ENCODE measurements around the gene TOR2A.

The TOR2A gene

DNA sequence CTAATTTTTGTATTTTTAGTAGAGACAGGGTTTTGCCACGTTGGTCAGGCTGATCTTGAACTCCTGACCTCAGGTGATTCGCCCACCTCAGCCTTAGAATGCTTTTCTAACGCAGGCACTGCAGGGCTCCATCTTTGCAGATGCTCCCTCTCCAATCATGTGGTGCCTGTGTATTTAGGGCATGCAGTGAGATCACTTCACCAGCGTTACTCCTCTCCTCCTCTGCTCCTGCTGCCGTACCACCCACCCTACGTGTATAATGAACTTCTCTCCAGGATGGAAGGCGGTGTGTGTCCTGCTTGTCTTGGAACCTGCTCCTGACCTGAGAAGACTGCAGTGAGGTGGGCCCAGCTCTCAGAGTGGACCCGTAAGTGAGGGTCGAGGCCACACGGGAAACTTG, 42.0 kb downstream of the TOR2A start:
- Mint-ChIP-seq H3K36me3 (ENCODE audit: low read depth) (no peaks in the 10 kb centered on the region), H3K4me3 (no peak overlapping the region), H3K27ac (no peak overlapping the region), H3K9me3 (no peaks in the 10 kb centered on the region), H3K4me1 (ENCODE audit: low read depth) (no peaks in the 10 kb centered on the region), H3K27me3 (no peaks in the 10 kb centered on the region)

DNA sequence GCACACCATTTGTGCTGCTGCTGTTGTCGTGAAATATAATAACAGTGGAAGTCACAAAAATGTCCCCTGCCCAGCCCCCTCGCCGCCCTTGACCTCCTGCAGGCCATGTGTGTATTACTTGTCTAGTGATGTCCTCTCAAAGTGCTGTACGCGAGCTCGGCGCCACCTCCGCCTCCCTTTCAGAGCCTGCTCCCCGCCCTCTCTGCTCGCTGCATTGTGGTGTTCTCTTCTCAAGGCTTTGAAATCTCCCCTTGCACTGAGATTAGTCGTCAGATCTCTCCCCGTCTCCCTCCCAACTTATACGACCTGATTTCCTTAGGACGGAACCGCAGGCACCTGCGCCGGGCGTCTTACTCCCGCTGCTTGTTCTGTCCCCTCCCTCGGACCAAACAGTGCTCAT, 43.0 kb downstream of the TOR2A start:
- H3K27ac Mint-ChIP-seq = no peak overlapping the region

DNA sequence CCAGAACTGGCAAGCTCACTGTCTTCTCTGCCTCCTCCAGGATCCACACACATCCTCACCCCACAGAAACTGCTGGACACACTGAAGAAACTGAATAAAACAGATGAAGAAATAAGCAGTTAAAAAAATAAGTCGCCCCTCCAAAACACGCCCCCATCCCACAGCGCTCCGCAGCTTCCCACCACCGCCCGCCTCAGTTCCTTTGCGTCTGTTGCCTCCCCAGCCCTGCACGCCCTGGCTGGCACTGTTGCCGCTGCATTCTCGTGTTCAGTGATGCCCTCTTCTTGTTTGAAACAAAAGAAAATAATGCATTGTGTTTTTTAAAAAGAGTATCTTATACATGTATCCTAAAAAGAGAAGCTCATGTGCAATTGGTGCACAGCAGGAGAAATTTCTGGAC, 44.4 kb downstream of the TOR2A start:
- no peaks in the 10 kb centered on the region for H3K4me1 Mint-ChIP-seq (ENCODE audit: low read depth)
- H3K4me3 Mint-ChIP-seq = no peak overlapping the region
- H3K36me3 Mint-ChIP-seq (ENCODE audit: low read depth) = no peaks in the 10 kb centered on the region
- H3K9me3 Mint-ChIP-seq = no peaks in the 10 kb centered on the region
- no peak overlapping the region for H3K27ac Mint-ChIP-seq
- H3K27me3 Mint-ChIP-seq = no peaks in the 10 kb centered on the region

More for the DNA sequence above, 43.0 kb downstream of the TOR2A start:
- H3K4me3 Mint-ChIP-seq = no peak overlapping the region
- H3K27me3 Mint-ChIP-seq = no peaks in the 10 kb centered on the region
- no peaks in the 10 kb centered on the region for H3K36me3 Mint-ChIP-seq (ENCODE audit: low read depth)
- H3K9me3 Mint-ChIP-seq = no peaks in the 10 kb centered on the region
- no peaks in the 10 kb centered on the region for H3K4me1 Mint-ChIP-seq (ENCODE audit: low read depth)

DNA sequence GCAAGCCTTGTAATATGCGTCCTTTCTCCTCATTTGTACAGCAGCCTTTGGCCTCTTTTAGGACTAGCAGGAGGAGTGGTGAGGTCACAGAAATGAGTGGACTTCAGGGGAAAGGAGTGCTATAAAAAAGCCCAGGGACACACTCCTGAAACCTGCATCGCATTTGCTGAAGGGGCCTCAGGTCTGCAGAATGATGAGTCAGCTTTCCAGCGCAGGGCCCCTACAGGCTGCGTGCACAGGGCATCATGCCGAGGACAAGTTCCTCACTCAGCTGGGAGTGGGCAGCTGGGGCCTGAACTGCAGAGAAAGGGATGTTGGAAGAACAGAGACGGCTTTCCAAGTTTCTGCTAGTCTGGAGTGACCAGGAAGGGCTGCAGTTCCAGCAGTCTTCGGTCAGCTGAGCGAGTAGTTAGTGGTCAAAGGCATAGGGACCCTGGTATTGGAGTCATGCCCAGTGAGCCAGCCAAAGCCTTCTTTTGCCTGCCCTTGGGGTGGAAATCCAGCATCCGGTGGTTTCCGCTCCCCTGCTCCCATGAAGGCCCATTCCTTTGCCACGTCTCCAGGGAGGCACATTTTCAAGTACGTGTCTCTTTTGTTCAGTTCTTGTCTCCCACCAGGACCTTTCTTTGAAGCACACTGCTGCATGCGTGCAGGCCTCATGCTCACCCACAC, 45.6 kb downstream of the TOR2A start:
- H3K4me1 Mint-ChIP-seq (ENCODE audit: low read depth) = no peaks in the 10 kb centered on the region
- no peaks in the 10 kb centered on the region for H3K36me3 Mint-ChIP-seq (ENCODE audit: low read depth)
- H3K27me3 Mint-ChIP-seq = no peaks in the 10 kb centered on the region
- H3K4me3 Mint-ChIP-seq = no peak overlapping the region
- H3K9me3 Mint-ChIP-seq = no peaks in the 10 kb centered on the region
- H3K27ac Mint-ChIP-seq = no peak overlapping the region

DNA sequence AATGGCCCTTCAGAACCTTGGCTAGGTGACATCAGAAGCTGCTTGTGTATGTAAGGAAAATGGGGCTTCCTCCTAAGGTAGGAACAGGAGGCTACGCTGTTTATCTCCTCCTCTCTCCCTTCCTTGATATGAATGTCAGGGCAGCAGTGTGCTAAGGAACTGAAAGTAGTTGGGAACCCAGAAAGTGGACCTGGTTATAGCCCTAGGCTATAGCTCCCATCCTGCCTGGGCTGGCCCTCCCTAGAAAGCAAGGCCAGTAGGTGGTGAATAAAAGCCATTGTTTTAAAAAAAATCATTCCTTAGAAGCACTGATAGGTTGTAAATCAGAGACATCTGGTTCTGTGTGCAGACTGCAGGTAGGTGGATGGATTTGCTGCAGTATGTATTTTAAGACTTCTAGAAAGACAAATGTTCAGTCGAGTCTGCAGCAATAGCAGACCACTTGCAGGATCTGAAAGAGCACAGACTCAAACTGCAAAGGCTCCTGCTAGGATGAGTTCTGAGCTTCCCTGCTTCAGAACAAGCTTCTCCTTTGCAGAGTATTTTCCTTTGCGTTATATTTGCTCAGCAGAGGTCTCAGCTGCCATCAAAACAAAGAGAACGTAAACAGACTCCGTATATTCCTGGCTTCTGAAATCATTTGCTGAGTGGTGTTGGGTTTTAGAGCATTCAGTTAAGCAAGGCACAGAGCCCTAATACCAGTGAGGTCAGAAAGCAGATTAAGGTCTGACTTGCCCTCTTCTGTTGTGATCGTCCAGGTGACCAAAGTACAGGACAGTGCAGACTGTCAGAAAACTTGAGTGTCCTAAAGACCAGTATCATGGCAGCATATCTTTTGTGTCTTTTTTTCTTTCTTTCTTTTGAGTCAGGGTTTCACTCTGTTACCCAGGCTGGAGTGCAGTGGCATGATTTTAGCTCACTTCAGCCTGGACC, 48.4 kb downstream of the TOR2A start:
- Mint-ChIP-seq H3K36me3 (ENCODE audit: low read depth) (no peaks in the 10 kb centered on the region), H3K9me3 (no peaks in the 10 kb centered on the region), H3K27me3 (no peaks in the 10 kb centered on the region), H3K4me3 (no peak overlapping the region), H3K27ac (no peak overlapping the region), H3K4me1 (ENCODE audit: low read depth) (no peaks in the 10 kb centered on the region)

DNA sequence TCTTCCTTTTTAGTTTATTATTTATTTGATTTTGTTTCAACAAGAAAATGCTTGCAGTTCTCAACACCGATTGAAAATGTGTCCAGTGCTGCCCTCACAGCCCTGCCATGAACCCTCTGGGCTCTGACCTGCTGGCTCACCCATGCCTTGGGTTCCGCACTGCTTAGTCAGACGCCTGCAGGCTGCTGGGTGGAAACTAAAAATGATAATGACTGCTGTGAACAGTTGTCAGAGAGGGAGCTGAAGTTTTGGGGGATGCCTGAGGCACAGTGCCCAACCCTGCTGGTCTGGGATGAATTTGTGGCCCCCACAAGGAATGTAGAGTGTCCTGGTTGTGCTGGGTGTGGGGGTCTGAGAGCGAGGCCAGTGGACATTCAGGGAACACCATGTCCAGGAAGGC, 50.5 kb downstream of the TOR2A start:
- no peaks in the 10 kb centered on the region for H3K36me3 Mint-ChIP-seq (ENCODE audit: low read depth)
- no peaks in the 10 kb centered on the region for H3K27me3 Mint-ChIP-seq
- no peaks in the 10 kb centered on the region for H3K4me1 Mint-ChIP-seq (ENCODE audit: low read depth)
- H3K4me3 Mint-ChIP-seq = no peak overlapping the region
- no peaks in the 10 kb centered on the region for H3K9me3 Mint-ChIP-seq
- H3K27ac Mint-ChIP-seq = no peak overlapping the region

DNA sequence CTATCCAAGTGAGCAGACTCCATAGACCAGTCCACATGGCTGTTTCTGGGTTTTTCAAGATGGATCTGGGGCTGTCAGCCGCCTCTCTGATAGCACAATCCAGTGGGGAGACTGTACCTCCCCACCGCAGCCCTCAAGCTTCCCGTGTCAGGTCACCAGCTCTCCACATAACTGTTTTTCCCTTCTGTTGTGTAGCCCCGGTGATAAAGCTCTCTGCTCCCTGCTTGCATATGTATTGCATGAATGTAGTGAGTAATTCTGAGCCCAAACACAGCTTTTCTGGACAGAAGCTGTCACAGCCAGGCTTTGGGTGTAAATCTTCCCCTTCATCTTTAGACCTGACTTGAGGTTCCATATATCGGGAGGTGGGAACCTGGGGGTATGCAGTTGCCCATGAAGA, 51.4 kb downstream of the TOR2A start:
- H3K27ac Mint-ChIP-seq = no peak overlapping the region

DNA sequence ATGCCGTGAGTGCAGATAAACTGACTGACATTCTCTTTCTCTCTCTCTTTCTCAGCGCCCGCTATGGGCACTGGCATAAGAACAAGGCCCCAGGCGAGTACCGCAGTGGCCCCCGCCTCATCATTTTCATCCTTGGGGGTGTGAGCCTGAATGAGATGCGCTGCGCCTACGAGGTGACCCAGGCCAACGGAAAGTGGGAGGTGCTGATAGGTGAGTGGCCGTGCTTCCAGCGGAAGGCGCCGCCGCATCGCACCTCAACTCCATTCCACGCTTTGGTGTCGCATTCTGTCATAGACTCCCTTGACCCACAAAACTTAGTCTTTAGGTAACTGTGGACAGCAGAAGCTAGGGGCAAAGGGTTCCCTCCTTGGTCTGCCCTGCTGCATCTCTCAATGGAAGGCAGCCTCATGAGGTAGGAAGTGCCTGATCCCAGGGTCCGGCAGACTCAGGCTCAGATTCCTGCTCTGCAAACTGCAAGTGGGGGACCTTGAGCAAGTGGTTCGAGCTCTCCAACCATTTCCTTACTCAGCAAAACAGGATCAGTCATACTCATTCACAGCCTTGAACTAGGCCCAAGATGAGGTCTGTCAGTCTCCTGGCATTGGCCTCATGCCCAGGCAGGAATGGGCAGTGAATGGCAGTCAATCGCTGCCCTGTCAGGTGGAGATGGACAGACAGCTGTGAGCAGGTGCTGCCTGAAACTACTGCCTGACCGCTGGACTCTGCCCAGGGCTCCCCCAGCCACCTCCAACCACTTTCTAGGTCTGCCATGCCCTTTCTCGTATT, 52.5 kb downstream of the TOR2A start:
- no peaks in the 10 kb centered on the region for H3K36me3 Mint-ChIP-seq (ENCODE audit: low read depth)
- no peak overlapping the region for H3K4me3 Mint-ChIP-seq
- H3K4me1 Mint-ChIP-seq (ENCODE audit: low read depth) = no peaks in the 10 kb centered on the region
- no peaks in the 10 kb centered on the region for H3K27me3 Mint-ChIP-seq
- no peaks in the 10 kb centered on the region for H3K9me3 Mint-ChIP-seq
- H3K27ac Mint-ChIP-seq = no peak overlapping the region

More for the DNA sequence above, 51.4 kb downstream of the TOR2A start:
- Mint-ChIP-seq H3K9me3 (no peaks in the 10 kb centered on the region), H3K4me1 (ENCODE audit: low read depth) (no peaks in the 10 kb centered on the region), H3K27me3 (no peaks in the 10 kb centered on the region), H3K36me3 (ENCODE audit: low read depth) (no peaks in the 10 kb centered on the region), H3K4me3 (no peak overlapping the region)
